Gastroesophageal sphincter (tissue), 3 donors: ENCODE results near the gene MR1.
A peak's percentile ranks its signal among the peaks of the same experiment; 100 is the strongest.

Experiments used
- POLR2A ChIP-seq, 2 donors: fragments of 450-650 bp; IDR thresholded peaks; one replicate each; pipeline ENCODE4 v1.6.1; 2017; ENCODE audit warnings: antibody characterized with exemption in 2 of 2, mild to moderate bottlenecking in 2 of 2, moderate library complexity in 1 of 2
- TF ChIP-seq, protein P1 (sequence below), 4 experiments: fragments of 200-600 bp in 2 of 4; fragments of 450-650 bp in 2 of 4; sonication (generic) in 1 of 4; IDR thresholded peaks; one replicate each; pipeline ENCODE4 v1.5.1; 2017 to 2019; ENCODE audit warnings: antibody characterized with exemption in 4 of 4, mild to moderate bottlenecking in 2 of 4, moderate library complexity in 2 of 4

DNA sequence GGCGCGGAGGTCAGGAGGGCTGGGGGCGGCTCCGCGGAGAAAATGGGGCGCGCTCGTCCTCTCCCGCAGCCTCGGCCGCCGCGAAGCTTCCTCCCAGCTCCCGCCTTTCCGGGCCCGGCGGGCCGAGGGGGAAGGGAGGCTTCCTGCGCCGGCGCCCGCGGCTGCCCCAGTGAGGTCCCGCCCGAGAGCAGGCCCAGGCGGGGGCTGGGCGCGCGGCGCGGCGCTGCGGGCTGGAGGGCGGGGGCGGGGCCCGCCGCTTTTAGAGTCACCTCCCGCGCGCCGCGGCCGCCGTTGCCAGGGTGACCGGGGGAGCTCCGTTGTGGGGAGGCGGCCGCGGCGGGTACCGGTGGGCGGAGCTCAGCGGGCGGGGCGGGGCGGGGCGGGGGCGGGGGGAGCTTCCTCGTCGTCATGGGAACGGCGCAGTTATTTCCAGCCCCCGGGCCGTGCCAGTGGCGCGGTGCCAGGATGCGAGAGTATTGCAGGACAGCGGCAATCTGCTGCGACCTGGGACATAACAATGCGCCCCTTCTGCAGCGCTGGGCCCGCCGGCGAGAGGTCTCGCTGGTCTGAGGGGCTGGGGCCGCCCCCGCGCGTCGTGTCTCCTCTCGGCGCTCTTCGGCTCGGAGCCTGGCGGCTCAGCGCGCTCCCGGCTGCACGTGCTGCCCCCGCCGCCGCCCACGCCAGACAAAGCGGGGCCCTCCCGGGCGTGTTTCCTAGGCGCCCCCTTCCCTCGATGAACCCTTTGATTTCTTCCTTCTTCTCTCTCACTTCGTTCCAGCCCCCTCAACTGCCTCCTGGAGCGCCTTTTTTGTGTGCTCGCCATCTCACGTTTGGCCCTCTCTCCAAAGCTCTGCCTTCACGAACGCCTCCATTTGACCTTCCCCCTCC, 71.6 kb downstream of the MR1 start:
- TF ChIP-seq, protein P1, sequence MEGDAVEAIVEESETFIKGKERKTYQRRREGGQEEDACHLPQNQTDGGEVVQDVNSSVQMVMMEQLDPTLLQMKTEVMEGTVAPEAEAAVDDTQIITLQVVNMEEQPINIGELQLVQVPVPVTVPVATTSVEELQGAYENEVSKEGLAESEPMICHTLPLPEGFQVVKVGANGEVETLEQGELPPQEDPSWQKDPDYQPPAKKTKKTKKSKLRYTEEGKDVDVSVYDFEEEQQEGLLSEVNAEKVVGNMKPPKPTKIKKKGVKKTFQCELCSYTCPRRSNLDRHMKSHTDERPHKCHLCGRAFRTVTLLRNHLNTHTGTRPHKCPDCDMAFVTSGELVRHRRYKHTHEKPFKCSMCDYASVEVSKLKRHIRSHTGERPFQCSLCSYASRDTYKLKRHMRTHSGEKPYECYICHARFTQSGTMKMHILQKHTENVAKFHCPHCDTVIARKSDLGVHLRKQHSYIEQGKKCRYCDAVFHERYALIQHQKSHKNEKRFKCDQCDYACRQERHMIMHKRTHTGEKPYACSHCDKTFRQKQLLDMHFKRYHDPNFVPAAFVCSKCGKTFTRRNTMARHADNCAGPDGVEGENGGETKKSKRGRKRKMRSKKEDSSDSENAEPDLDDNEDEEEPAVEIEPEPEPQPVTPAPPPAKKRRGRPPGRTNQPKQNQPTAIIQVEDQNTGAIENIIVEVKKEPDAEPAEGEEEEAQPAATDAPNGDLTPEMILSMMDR (IDR thresholded peaks at IDR 0.05) = no peak
- peak; percentile 81 to 90 for TF ChIP-seq POLR2A (IDR thresholded peaks at IDR 0.05)
